SK-N-SH (cell line): ENCODE results near the gene NEIL3.

Experiments
- EP300 ChIP-seq, 2 experiments: IDR thresholded peaks; 2 replicates each; pipeline versions ENCODE4 v1.4.0 to v1.6.1; 2012; ENCODE audit warnings: borderline replicate concordance in 1 of 2, low read depth in 1 of 2, low read length in 1 of 2
- EZH2phosphoT487 ChIP-seq: fragments of 200-600 bp; sonication (generic); IDR thresholded peaks from 2 replicates; pipeline ENCODE4 v1.6.1; 2017; ENCODE audit warnings: low read depth, mixed run types, mild to moderate bottlenecking, antibody characterized with exemption, moderate library complexity, borderline replicate concordance
- JUND ChIP-seq: IDR thresholded peaks from 2 replicates; pipeline ENCODE4 v1.4.0; 2012
- RAD21 ChIP-seq: IDR thresholded peaks from 2 replicates; pipeline ENCODE4 v1.6.1; 2012; ENCODE audit warnings: mild to moderate bottlenecking, low read length
- RCOR1 ChIP-seq: fragments of 150-350 bp; IDR thresholded peaks from 2 replicates; pipeline ENCODE4 v1.6.1; 2017; ENCODE audit warnings: antibody characterized with exemption, low read length
- RFX5 ChIP-seq: IDR thresholded peaks from 2 replicates; pipeline ENCODE4 v1.6.1; 2012; ENCODE audit warnings: mild to moderate bottlenecking, improper control_type of control experiment, low read length
- YY1 ChIP-seq: IDR thresholded peaks from 2 replicates; pipeline ENCODE4 v1.4.0; 2012; ENCODE audit warnings: low read depth, mild to moderate bottlenecking
- TF ChIP-seq, protein P1 (sequence below): fragments of 200-600 bp; sonication (generic); IDR thresholded peaks from 2 replicates; pipeline ENCODE4 v1.6.1; 2017; ENCODE audit warnings: antibody characterized with exemption, mild to moderate bottlenecking, moderate library complexity
- TF ChIP-seq, protein P2 (sequence below): IDR thresholded peaks from 2 replicates; pipeline ENCODE4 v1.4.0; 2012; ENCODE audit warnings: low read depth, borderline replicate concordance
- TF ChIP-seq, protein P3 (sequence below): IDR thresholded peaks from 2 replicates; pipeline ENCODE4 v1.4.0; 2012; ENCODE audit warnings: low read depth

DNA sequence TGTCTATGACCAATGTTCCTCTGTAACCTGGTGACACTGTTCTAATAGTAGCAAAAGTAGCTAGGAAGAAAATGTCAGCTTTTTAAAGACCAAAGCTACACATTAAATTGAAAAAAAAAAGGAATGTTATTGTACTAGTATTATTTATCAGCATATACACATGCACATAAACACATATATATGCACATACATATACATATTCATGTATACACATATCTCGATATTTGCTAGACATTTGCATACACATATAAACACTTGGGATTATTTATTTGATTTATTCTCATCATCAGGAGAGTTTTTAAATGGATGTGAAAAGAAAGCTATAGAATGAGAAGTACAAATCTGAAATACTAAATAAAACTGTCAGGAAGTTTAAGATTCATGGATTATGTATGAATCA lies 21.3 kb upstream of the NEIL3 start:
- TF ChIP-seq, protein P1, sequence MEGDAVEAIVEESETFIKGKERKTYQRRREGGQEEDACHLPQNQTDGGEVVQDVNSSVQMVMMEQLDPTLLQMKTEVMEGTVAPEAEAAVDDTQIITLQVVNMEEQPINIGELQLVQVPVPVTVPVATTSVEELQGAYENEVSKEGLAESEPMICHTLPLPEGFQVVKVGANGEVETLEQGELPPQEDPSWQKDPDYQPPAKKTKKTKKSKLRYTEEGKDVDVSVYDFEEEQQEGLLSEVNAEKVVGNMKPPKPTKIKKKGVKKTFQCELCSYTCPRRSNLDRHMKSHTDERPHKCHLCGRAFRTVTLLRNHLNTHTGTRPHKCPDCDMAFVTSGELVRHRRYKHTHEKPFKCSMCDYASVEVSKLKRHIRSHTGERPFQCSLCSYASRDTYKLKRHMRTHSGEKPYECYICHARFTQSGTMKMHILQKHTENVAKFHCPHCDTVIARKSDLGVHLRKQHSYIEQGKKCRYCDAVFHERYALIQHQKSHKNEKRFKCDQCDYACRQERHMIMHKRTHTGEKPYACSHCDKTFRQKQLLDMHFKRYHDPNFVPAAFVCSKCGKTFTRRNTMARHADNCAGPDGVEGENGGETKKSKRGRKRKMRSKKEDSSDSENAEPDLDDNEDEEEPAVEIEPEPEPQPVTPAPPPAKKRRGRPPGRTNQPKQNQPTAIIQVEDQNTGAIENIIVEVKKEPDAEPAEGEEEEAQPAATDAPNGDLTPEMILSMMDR: no peak
- TF ChIP-seq, protein P2, sequence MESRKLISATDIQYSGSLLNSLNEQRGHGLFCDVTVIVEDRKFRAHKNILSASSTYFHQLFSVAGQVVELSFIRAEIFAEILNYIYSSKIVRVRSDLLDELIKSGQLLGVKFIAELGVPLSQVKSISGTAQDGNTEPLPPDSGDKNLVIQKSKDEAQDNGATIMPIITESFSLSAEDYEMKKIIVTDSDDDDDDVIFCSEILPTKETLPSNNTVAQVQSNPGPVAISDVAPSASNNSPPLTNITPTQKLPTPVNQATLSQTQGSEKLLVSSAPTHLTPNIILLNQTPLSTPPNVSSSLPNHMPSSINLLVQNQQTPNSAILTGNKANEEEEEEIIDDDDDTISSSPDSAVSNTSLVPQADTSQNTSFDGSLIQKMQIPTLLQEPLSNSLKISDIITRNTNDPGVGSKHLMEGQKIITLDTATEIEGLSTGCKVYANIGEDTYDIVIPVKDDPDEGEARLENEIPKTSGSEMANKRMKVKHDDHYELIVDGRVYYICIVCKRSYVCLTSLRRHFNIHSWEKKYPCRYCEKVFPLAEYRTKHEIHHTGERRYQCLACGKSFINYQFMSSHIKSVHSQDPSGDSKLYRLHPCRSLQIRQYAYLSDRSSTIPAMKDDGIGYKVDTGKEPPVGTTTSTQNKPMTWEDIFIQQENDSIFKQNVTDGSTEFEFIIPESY: no peak
- TF ChIP-seq, protein P3, sequence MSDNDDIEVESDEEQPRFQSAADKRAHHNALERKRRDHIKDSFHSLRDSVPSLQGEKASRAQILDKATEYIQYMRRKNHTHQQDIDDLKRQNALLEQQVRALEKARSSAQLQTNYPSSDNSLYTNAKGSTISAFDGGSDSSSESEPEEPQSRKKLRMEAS: no peak
- TF ChIP-seq JUND (no peak), RFX5 (no peak), YY1 (no peak), RCOR1 (no peak), EZH2phosphoT487 (no peak), RAD21 (no peak), EP300 (IDR thresholded peaks at IDR 0.05; ENCODE audit: borderline replicate concordance in 1 of 2, low read depth in 1 of 2, low read length in 1 of 2) (no peak)
